CD14-positive monocyte (primary cell): ENCODE results near the gene AGPAT3. TPM values are rescaled to one million over a fixed set of nuclear protein-coding genes. Genes with fewer than 3 reads are reported as not detected.

Source experiments
- DNase-seq, 3 donors: peaks; one replicate each; pipeline ENCODE4 v3.0.0-alpha.2; 2011 to 2022
- H2AFZ ChIP-seq: 2 replicates; pipeline ENCODE4 v1.6.0; 2012; ENCODE audit warnings: mild to moderate bottlenecking, low read depth, low read length, inconsistent platforms; ENCODE audit not compliant: insufficient read depth, poor library complexity, severe bottlenecking
- H3K27ac ChIP-seq, 2 donors: 1 replicate in 1 of 2; 2 replicates in 1 of 2; pipeline ENCODE4 v1.5.1; 2012 to 2013; ENCODE audit warnings: low read length in 2 of 2, control low read depth in 1 of 2, inconsistent platforms in 1 of 2, low read depth in 1 of 2, mild to moderate bottlenecking in 1 of 2
- H3K27me3 ChIP-seq, 2 donors: one replicate each; pipeline versions ENCODE4 v1.6.0 to v1.6.1; 2011 to 2013; ENCODE audit warnings: low read length in 2 of 2; ENCODE audit not compliant: control insufficient read depth in 2 of 2, insufficient read depth in 2 of 2
- H3K36me3 ChIP-seq, 2 donors: replicated peaks in 1 of 2; 1 replicate in 1 of 2; 2 replicates in 1 of 2; pipeline versions ENCODE4 v1.5.1 to v1.6.1; 2012 to 2013; ENCODE audit warnings: low read length in 2 of 2, control low read depth in 1 of 2, inconsistent platforms in 1 of 2, mild to moderate bottlenecking in 1 of 2; ENCODE audit not compliant: insufficient read depth in 2 of 2, control insufficient read depth in 1 of 2
- H3K4me1 ChIP-seq, 2 donors: 1 replicate in 1 of 2; 2 replicates in 1 of 2; pipeline versions ENCODE4 v1.5.1 to v1.6.1; 2012 to 2013; ENCODE audit warnings: low read length in 2 of 2, control low read depth in 1 of 2, inconsistent platforms in 1 of 2, mild to moderate bottlenecking in 1 of 2, moderate library complexity in 1 of 2; ENCODE audit not compliant: insufficient read depth in 2 of 2, control insufficient read depth in 1 of 2
- H3K4me2 ChIP-seq: replicated peaks from 2 replicates; pipeline ENCODE3; 2012; ENCODE audit warnings: low read length, moderate library complexity, mild to moderate bottlenecking; ENCODE audit not compliant: poor library complexity, severe bottlenecking; ENCODE audit errors: extremely low read depth
- H3K4me3 ChIP-seq, 3 experiments: fragments of 200-600 bp in 1 of 3; sonication (generic) in 1 of 3; replicated peaks in 1 of 3; 1 replicate in 2 of 3; 2 replicates in 1 of 3; pipeline ENCODE4 v1.5.1; 2011 to 2013; ENCODE audit warnings: low read length in 3 of 3, mild to moderate bottlenecking in 3 of 3, control low read depth in 2 of 3, low read depth in 2 of 3, inconsistent platforms in 1 of 3, moderate library complexity in 1 of 3
- H3K79me2 ChIP-seq: 2 replicates; pipeline ENCODE4 v1.6.0; 2012; ENCODE audit warnings: mild to moderate bottlenecking, control low read depth, inconsistent platforms, low read length, moderate library complexity; ENCODE audit not compliant: insufficient read depth
- H3K9ac ChIP-seq: 2 replicates; pipeline ENCODE4 v1.6.0; 2017; ENCODE audit warnings: low read length, mild to moderate bottlenecking; ENCODE audit not compliant: insufficient read depth, poor library complexity, severe bottlenecking
- H3K9me3 ChIP-seq, 2 donors: replicated peaks in 1 of 2; 1 replicate in 1 of 2; 2 replicates in 1 of 2; pipeline versions ENCODE4 v1.5.1 to v1.6.1; 2012 to 2013; ENCODE audit warnings: low read length in 2 of 2, control low read depth in 1 of 2; ENCODE audit not compliant: control insufficient read depth in 1 of 2, insufficient read depth in 1 of 2
- H4K20me1 ChIP-seq: 2 replicates; pipeline ENCODE4 v1.6.0; 2012; ENCODE audit warnings: mild to moderate bottlenecking, low read length, control low read depth, moderate library complexity; ENCODE audit not compliant: insufficient read depth
- H3K27ac Mint-ChIP-seq, 7 donors: one replicate each; pipeline ENCODE4 v1.8.0; 2020; ENCODE audit warnings: mild to moderate bottlenecking in 7 of 7, mixed read lengths in 7 of 7, moderate library complexity in 6 of 7, inconsistent platforms in 2 of 7
- H3K27me3 Mint-ChIP-seq, 3 donors: one replicate each; pipeline ENCODE4 v1.8.0; 2021 to 2022; ENCODE audit warnings: low read depth in 3 of 3, mild to moderate bottlenecking in 3 of 3, mixed read lengths in 3 of 3, moderate library complexity in 3 of 3, inconsistent platforms in 1 of 3
- H3K36me3 Mint-ChIP-seq, 2 donors: one replicate each; pipeline ENCODE4 v1.8.0; 2020; ENCODE audit warnings: mixed read lengths in 2 of 2, inconsistent platforms in 1 of 2, mild to moderate bottlenecking in 1 of 2
- H3K4me1 Mint-ChIP-seq: one replicate; pipeline ENCODE4 v1.8.0; 2020; ENCODE audit warnings: mild to moderate bottlenecking, mixed read lengths
- H3K4me3 Mint-ChIP-seq, 2 donors: one replicate each; pipeline ENCODE4 v1.8.0; 2020; ENCODE audit warnings: mild to moderate bottlenecking in 2 of 2, mixed read lengths in 2 of 2, moderate library complexity in 1 of 2
- H3K9me3 Mint-ChIP-seq, 7 donors: one replicate each; pipeline ENCODE4 v1.8.0; 2020 to 2022; ENCODE audit warnings: mixed read lengths in 7 of 7, mild to moderate bottlenecking in 6 of 7, moderate library complexity in 6 of 7, inconsistent platforms in 2 of 7
- CTCF ChIP-seq: fragments of 200-600 bp; IDR thresholded peaks from one replicate; pipeline ENCODE4 v1.8.0; 2022; ENCODE audit warnings: antibody characterized with exemption, mild to moderate bottlenecking
- WGBS: methylation state at CpG from one replicate; pipeline ENCODE4 v1.1.5; 2013; ENCODE audit warnings: missing lambda C conversion rate; ENCODE audit not compliant: insufficient coverage; 5-methylcytosine and 5-hydroxymethylcytosine counted together
- intact Hi-C, 2 donors: fragments of 100-400 bp; cut with micrococcal nuclease; formaldehyde crosslinking; loops; one replicate each; pipeline versions ENCODE4 v1.15.0 to v1.15.1; 2023
- polyA plus RNA-seq, 3 donors: library from polyadenylated mRNA; depleted of rRNA in 1 of 3; unstranded in 2 of 3; stranded (reverse) in 1 of 3; fragments of 300-500 nt in 2 of 3; fragments of >200 nt in 1 of 3; fragmentation: Illumina TruSeq in 2 of 3; gene quantifications; 1 replicate in 2 of 3; 2 replicates in 1 of 3; pipeline ENCODE4 v1.2.3, GENCODE V29; 2012 to 2021

The AGPAT3 gene
- polyA plus RNA-seq, 3 donors: 24.9 to 49.3 (median 26.2) TPM

- H3K9me3 Mint-ChIP-seq: peaks cover 0 to 2% (median 0%) of the 10 kb centered on the region in 7 donors
- intact Hi-C loops: no loop called here
- Histone ChIP-seq H4K20me1 (peaks cover 40% of the 10 kb centered on the region), H3K27me3 (peaks cover 0 to 18% of the 10 kb centered on the region in 2 donors), H3K4me3 (no peak overlapping the region), H3K4me1 (no peaks in the 10 kb centered on the region), H3K79me2 (no peaks in the 10 kb centered on the region), H3K4me2 (no peak overlapping the region), H3K9me3 (no peaks in the 10 kb centered on the region), H3K9ac (no peak overlapping the region), H2AFZ (no peak overlapping the region), H3K27ac (no peak overlapping the region), H3K36me3 (peaks cover 0 to 7% of the 10 kb centered on the region in 2 donors)
- no peak overlapping the region for H3K4me3 Mint-ChIP-seq
- peaks cover 18 to 30% (median 23%) of the 10 kb centered on the region in 3 donors for H3K27me3 Mint-ChIP-seq
- peaks cover 5% of the 10 kb centered on the region for H3K4me1 Mint-ChIP-seq
- H3K36me3 Mint-ChIP-seq: peaks cover 4 to 6% of the 10 kb centered on the region in 2 donors
- H3K27ac Mint-ChIP-seq: no peak overlapping the region
- no peak for TF ChIP-seq CTCF
- DNase-seq: no peak
- WGBS: 94% methylated on average over 22 of the region's 23 CpGs
Observed at GRCh38 chr21:43988506-43989230, 123.6 kb downstream of the AGPAT3 start.

- no peaks in the 10 kb centered on the region for H3K36me3 ChIP-seq
- no peak overlapping the region for H3K27ac ChIP-seq
- intact Hi-C loops: no loop called here
- TF ChIP-seq CTCF: no peak
- peaks cover 0 to 18% of the 10 kb centered on the region in 2 donors for H3K27me3 ChIP-seq
- no peaks in the 10 kb centered on the region for H3K4me1 ChIP-seq
- peaks cover 33% of the 10 kb centered on the region for H4K20me1 ChIP-seq
- WGBS: no CpG with 5 or more reads among the region's 7 CpGs
- peaks cover 17 to 28% (median 23%) of the 10 kb centered on the region in 3 donors for H3K27me3 Mint-ChIP-seq
- DNase-seq: no peak
- no peak overlapping the region for H3K9ac ChIP-seq
- H3K9me3 Mint-ChIP-seq: peaks cover 0 to 2% (median 0%) of the 10 kb centered on the region in 7 donors
- no peak overlapping the region for H2AFZ ChIP-seq
- no peaks in the 10 kb centered on the region for H3K9me3 ChIP-seq
- H3K4me3 ChIP-seq: no peak overlapping the region
- no peak overlapping the region for H3K27ac Mint-ChIP-seq
- no peaks in the 10 kb centered on the region for H3K79me2 ChIP-seq
- peaks cover 5% of the 10 kb centered on the region for H3K4me1 Mint-ChIP-seq
- H3K4me3 Mint-ChIP-seq: no peak overlapping the region
- no peak overlapping the region for H3K4me2 ChIP-seq
- no peaks in the 10 kb centered on the region for H3K36me3 Mint-ChIP-seq
Observed at GRCh38 chr21:43989401-43989800, 124.4 kb downstream of the AGPAT3 start.
